OCI-LY1 (cell line): Measurements from ENCODE around the gene CLSTN2.

Experiments used
- H2AFZ ChIP-seq: fragments of 200-600 bp; sonication (generic), shearing (Covaris generic); 2 replicates; pipeline ENCODE4 v1.6.0; 2014; ENCODE audit warnings: antibody characterized with exemption, mild to moderate bottlenecking, low read length
- H3F3A ChIP-seq: fragments of 200-600 bp; sonication (generic), shearing (Covaris generic); 2 replicates; pipeline ENCODE4 v1.6.0; 2014; ENCODE audit warnings: mild to moderate bottlenecking, antibody characterized with exemption, low read length, moderate library complexity; ENCODE audit not compliant: insufficient read depth
- H3K27ac ChIP-seq: fragments of 200-600 bp; sonication (generic); 2 replicates; pipeline ENCODE4 v1.5.1; 2014; ENCODE audit warnings: low read length, mixed run types, mild to moderate bottlenecking, low read depth; ENCODE audit not compliant: poor library complexity, severe bottlenecking
- H3K27me3 ChIP-seq: fragments of 200-600 bp; sonication (generic); 2 replicates; pipeline ENCODE4 v1.6.0; 2014; ENCODE audit warnings: antibody characterized with exemption, mild to moderate bottlenecking, low read length, moderate library complexity; ENCODE audit not compliant: insufficient read depth
- H3K36me3 ChIP-seq: fragments of 200-600 bp; sonication (generic); 2 replicates; pipeline ENCODE4 v1.6.1; 2014; ENCODE audit warnings: mild to moderate bottlenecking, antibody characterized with exemption, low read length, moderate library complexity, mixed read lengths; ENCODE audit not compliant: insufficient read depth
- H3K4me1 ChIP-seq: fragments of 200-600 bp; sonication (generic); 2 replicates; pipeline ENCODE4 v1.5.1; 2014; ENCODE audit warnings: mild to moderate bottlenecking, low read length, moderate library complexity; ENCODE audit not compliant: insufficient read depth, severe bottlenecking
- H3K4me2 ChIP-seq: fragments of 200-600 bp; sonication (generic), shearing (Covaris generic); 2 replicates; pipeline ENCODE4 v1.6.1; 2014; ENCODE audit warnings: low read length
- H3K4me3 ChIP-seq: fragments of 200-600 bp; sonication (generic); 2 replicates; pipeline ENCODE4 v1.5.1; 2014; ENCODE audit warnings: low read length, low read depth, mild to moderate bottlenecking, mixed read lengths; ENCODE audit not compliant: poor library complexity, severe bottlenecking
- H3K79me2 ChIP-seq: fragments of 200-600 bp; shearing (Covaris generic); 2 replicates; pipeline ENCODE4 v1.6.1; 2016; ENCODE audit warnings: mixed run types, low read length, mixed read lengths; ENCODE audit not compliant: insufficient read depth
- H3K9ac ChIP-seq: fragments of 200-600 bp; sonication (generic), shearing (Covaris generic); 2 replicates; pipeline ENCODE4 v1.6.1; 2014; ENCODE audit warnings: mild to moderate bottlenecking, low read length, mixed read lengths
- H3K9me2 ChIP-seq: fragments of 200-600 bp; sonication (generic), shearing (Covaris generic); 2 replicates; pipeline ENCODE4 v1.6.1; 2014; ENCODE audit warnings: low read depth, mild to moderate bottlenecking, low read length, mixed read lengths
- H3K9me3 ChIP-seq: fragments of 200-600 bp; shearing (Covaris generic); 2 replicates; pipeline ENCODE4 v1.6.1; 2014; ENCODE audit warnings: low read length, mixed read lengths
- H4K20me1 ChIP-seq: fragments of 200-600 bp; sonication (generic), shearing (Covaris generic); 2 replicates; pipeline ENCODE4 v1.6.0; 2016; ENCODE audit warnings: mild to moderate bottlenecking, low read length; ENCODE audit not compliant: insufficient read depth
- CTCF ChIP-seq: fragments of 200-600 bp; sonication (generic), shearing (Covaris generic); IDR thresholded peaks from 2 replicates; pipeline ENCODE4 v1.5.1; 2017; ENCODE audit warnings: mild to moderate bottlenecking, antibody characterized with exemption, low read length, moderate library complexity, mixed read lengths
- EZH2 ChIP-seq: fragments of 200-600 bp; sonication (generic), shearing (Covaris generic); IDR thresholded peaks from 2 replicates; pipeline ENCODE4 v1.8.0; 2017; ENCODE audit warnings: borderline replicate concordance, mixed run types, mild to moderate bottlenecking, antibody characterized with exemption, low read length, moderate library complexity, mixed read lengths

CLSTN2 gene

GRCh38 chr3:140378571-140379340 is 443.8 kb downstream of the CLSTN2 start:
- no peaks in the 10 kb centered on the region for H3K4me1 ChIP-seq
- H3K27me3 ChIP-seq, result no peaks in the 10 kb centered on the region
- no peaks in the 10 kb centered on the region for H3F3A ChIP-seq
- no peaks in the 10 kb centered on the region for H3K79me2 ChIP-seq
- TF ChIP-seq CTCF (no peak), EZH2 (no peak)
- H3K36me3 ChIP-seq, result no peaks in the 10 kb centered on the region
- no peak overlapping the region for H2AFZ ChIP-seq
- no peaks in the 10 kb centered on the region for H3K9me2 ChIP-seq
- H3K4me3 ChIP-seq, result no peak overlapping the region
- no peak overlapping the region for H3K27ac ChIP-seq
- H4K20me1 ChIP-seq, result no peaks in the 10 kb centered on the region
- H3K4me2 ChIP-seq, result no peak overlapping the region
- H3K9ac ChIP-seq, result no peak overlapping the region
- no peaks in the 10 kb centered on the region for H3K9me3 ChIP-seq

GRCh38 chr3:140384028-140384771 is 449.2 kb downstream of the CLSTN2 start:
- Histone ChIP-seq H3K9ac (no peak overlapping the region), H2AFZ (no peak overlapping the region), H3K27ac (no peak overlapping the region), H3K4me1 (no peaks in the 10 kb centered on the region), H3K4me3 (no peak overlapping the region), H3K79me2 (no peaks in the 10 kb centered on the region), H3K36me3 (no peaks in the 10 kb centered on the region), H4K20me1 (no peaks in the 10 kb centered on the region), H3K9me2 (no peaks in the 10 kb centered on the region), H3K4me2 (no peak overlapping the region), H3K9me3 (no peaks in the 10 kb centered on the region), H3F3A (no peaks in the 10 kb centered on the region), H3K27me3 (no peaks in the 10 kb centered on the region)
- TF ChIP-seq EZH2, result no peak

- Histone ChIP-seq H3K9ac (no peak overlapping the region), H3K36me3 (no peaks in the 10 kb centered on the region), H3K9me3 (no peaks in the 10 kb centered on the region), H3K27me3 (no peaks in the 10 kb centered on the region), H3K79me2 (no peaks in the 10 kb centered on the region), H3K4me2 (no peak overlapping the region), H2AFZ (no peak overlapping the region), H3F3A (no peaks in the 10 kb centered on the region), H3K4me1 (no peaks in the 10 kb centered on the region), H3K4me3 (no peak overlapping the region), H3K27ac (no peak overlapping the region), H3K9me2 (no peaks in the 10 kb centered on the region), H4K20me1 (no peaks in the 10 kb centered on the region)
- TF ChIP-seq EZH2 (no peak), CTCF (no peak)
Measured at GRCh38 chr3:140384876-140385275, 449.9 kb downstream of the CLSTN2 start.
